Breast epithelium (tissue), 3 donors: ENCODE measurements around the gene MAN1A1.

Source experiments
- POLR2A ChIP-seq: fragments of 450-650 bp; IDR thresholded peaks from one replicate; pipeline ENCODE4 v1.6.1; 2016; ENCODE audit warnings: antibody characterized with exemption, mild to moderate bottlenecking, moderate library complexity
- TF ChIP-seq, protein P1 (sequence below), 3 donors: fragments of 450-650 bp; IDR thresholded peaks; one replicate each; pipeline ENCODE4 v1.5.1; 2016 to 2017; ENCODE audit warnings: antibody characterized with exemption in 3 of 3, mild to moderate bottlenecking in 3 of 3, moderate library complexity in 3 of 3

DNA sequence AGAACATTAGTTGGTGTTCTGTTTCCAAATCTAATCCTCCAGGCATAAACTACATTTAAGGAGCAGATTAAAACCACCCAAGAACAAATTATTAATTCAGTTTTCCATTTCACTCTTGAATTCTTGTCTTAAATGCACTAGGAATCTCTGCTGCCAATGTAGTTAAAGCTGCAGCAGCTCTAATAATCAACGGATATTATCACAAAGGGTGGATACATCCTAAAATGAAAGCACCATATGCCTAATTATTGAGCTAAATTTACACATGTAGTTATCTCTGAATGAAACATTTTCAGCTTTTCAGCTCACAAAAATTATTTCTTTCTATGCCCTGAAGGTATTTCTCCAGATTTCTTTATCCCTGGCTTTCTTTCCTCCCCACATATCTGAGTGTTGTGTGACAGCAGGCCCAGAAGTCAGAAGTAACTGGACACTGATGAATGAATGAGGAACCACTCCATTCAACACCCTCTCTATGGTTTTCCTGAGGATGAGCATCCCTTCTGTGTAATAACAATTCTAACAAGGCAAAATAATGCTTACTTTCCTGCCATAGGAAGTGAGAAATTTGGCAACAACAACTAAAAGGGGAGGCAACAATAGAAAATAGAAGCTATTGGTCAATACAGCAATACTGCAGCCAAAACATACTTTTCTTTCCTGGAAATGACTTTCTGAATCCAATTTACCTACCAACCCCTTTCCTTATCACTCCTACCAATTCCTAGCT lies 14.9 kb downstream of the MAN1A1 start:
- TF ChIP-seq, protein P1, sequence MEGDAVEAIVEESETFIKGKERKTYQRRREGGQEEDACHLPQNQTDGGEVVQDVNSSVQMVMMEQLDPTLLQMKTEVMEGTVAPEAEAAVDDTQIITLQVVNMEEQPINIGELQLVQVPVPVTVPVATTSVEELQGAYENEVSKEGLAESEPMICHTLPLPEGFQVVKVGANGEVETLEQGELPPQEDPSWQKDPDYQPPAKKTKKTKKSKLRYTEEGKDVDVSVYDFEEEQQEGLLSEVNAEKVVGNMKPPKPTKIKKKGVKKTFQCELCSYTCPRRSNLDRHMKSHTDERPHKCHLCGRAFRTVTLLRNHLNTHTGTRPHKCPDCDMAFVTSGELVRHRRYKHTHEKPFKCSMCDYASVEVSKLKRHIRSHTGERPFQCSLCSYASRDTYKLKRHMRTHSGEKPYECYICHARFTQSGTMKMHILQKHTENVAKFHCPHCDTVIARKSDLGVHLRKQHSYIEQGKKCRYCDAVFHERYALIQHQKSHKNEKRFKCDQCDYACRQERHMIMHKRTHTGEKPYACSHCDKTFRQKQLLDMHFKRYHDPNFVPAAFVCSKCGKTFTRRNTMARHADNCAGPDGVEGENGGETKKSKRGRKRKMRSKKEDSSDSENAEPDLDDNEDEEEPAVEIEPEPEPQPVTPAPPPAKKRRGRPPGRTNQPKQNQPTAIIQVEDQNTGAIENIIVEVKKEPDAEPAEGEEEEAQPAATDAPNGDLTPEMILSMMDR (IDR thresholded peaks at IDR 0.05) = no peak
- no peak for TF ChIP-seq POLR2A
